T-helper 9 cell (primary cell): ENCODE results near the gene EPM2A.
"Not testable (repeated sequence)": the region's sequence is repeated elsewhere in the genome, so short reads cannot be mapped to it uniquely, and the experiment has no call there.

ENCODE experiments used
- DNase-seq: peaks from one replicate; pipeline ENCODE4 v3.0.0-alpha.2; 2020

The EPM2A gene

DNA sequence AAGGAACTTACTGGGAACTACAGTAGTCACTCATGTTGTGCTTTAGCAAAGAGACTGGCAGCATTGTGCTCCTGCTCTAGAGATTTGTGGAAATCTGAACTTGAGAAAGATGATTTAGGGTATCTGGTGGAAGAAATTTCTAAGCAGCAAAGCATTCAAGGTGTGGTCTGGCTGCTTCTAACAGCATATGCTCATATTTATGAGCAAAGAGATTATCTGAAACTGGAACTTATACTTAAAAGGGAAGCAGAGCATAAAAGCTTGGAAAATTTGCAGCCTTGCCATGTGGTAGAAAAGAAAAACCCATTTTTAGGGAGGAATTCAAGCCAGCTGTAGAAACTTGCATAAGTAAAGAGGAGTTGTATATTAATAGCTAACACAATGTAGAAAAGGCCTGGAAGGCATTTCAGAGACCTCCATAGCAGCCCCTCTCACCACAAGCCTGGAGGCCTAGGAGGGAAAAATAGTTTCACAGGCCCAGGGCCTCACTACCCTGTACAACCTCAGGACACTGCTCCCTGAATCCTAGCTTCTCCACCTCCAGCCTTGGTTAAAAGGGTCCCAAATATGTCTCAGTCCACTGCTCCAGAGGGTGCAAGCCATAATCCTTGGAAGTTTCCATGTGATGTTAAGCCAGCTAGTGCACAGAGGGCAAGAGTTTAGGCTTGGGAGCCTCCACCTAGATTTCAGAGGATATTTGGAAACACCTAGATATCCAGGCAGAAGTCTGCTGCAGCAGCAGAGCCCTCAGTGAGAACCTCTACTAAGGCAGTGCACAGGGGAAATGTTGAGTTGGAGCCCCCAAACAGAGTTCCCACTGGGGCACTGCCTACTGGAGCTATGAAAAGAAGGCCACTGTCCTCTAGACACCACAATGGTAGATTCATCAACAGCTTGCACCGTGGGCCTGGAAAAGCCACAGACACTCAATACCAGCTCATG is 6.6 kb downstream of the EPM2A start:
- no peak for DNase-seq

GRCh38 chr6:145727817-145728388 is 7.4 kb downstream of the EPM2A start:
- DNase-seq = no peak

DNA sequence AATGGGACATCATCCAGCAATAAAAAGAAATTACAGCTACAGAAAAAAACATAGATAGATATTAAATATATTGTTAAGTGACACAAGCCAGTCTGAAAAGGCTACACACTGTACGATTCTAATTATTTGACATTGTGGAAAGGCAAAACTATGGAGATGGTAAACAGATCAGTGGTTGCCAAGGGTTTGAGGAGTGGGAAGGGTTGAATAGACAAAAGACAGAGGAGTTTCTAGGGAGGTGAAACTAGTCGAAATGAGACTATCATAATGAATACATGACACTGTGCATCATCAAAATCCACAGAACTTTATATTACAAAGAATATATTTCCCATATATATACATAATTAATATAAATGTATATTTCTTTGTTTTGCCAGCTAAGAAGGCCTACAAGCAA is 9.8 kb downstream of the EPM2A start:
- no peak for DNase-seq

DNA sequence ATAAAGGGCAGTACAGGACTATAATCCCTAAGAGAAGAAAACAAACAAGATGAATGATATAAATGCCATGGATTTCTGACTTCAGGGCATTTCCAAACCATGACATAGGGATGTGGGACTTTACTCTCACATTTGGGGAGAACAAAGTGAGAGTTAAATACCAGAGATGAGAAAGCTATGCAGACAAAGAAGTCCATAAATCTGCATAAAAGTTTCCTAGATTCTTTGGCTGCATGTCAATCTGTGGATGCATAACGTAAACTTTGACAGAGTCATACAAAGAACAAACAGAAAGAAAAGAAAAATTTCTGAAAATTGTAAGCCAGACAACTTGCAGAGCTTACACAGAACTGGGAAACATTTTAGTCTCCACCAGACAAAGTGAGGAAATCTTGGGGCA is 11.7 kb downstream of the EPM2A start:
- DNase-seq = no peak

DNA sequence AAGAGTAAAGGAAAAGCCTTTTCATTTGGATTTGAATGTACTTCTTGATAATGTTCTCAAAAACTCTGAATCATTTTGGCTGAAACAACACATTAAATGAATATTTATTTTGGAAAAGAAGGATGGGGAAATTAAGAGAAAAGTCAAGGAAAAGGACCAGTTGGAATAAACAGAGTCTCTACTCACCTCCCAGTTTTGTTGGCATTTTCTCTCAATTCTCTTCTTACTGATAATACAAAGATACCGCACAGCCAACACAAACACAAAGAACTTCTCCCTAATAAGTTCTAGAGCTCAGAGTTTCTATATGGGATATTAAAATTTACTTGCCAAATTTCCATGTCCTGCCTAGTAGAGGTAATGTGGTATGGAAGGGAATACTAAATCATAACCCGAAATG is 13.1 kb downstream of the EPM2A start:
- DNase-seq = no peak

GRCh38 chr6:145721144-145721543 is 14.2 kb downstream of the EPM2A start:
- DNase-seq = no peak

- no peak for DNase-seq
These were observed 19.9 kb downstream of the EPM2A start for GRCh38 chr6:145715426-145715825.

DNA sequence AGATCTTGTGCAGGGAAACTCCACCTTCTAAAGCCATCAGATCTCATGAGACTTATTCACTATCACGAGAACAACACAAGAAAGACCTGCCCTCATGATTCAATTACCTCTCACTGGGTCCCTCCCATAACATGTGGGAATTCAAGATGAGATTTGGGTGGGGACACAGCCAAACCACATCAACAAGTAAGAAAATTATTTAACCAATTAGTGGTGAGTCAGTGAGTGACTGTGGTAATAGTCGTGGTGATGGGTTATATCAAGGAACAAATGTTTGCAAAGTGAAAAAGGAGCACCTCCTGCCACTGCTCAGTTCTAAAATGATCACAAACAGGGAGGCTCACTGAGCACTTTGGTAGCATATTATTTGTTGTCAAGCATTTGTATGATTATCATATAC is 20.6 kb downstream of the EPM2A start:
- no peak for DNase-seq

DNA sequence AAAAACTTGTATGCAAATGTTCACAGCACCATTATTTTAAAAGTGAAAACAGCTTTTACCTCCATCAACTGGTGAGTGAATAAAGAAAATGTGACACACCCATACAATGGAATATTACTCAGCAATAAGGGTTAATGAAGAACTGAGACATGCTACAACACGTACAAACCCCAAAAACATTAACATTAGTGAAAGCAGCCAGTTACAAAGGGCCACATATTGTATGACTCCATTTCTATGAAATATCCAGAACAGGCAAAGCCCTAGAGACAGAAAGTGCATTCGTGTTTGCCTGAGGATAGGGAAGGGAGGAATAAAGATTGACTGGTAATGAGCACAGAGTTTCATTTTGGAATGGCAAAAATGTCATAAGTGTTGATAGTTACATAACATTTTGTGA is 21.5 kb downstream of the EPM2A start:
- no peak for DNase-seq

GRCh38 chr6:145711372-145711771 is 23.9 kb downstream of the EPM2A start:
- DNase-seq = no peak

- DNase-seq = no peak
These were observed 27.9 kb downstream of the EPM2A start for GRCh38 chr6:145707397-145707796.

GRCh38 chr6:145705561-145705960 is 29.8 kb downstream of the EPM2A start:
- DNase-seq = no peak

DNA sequence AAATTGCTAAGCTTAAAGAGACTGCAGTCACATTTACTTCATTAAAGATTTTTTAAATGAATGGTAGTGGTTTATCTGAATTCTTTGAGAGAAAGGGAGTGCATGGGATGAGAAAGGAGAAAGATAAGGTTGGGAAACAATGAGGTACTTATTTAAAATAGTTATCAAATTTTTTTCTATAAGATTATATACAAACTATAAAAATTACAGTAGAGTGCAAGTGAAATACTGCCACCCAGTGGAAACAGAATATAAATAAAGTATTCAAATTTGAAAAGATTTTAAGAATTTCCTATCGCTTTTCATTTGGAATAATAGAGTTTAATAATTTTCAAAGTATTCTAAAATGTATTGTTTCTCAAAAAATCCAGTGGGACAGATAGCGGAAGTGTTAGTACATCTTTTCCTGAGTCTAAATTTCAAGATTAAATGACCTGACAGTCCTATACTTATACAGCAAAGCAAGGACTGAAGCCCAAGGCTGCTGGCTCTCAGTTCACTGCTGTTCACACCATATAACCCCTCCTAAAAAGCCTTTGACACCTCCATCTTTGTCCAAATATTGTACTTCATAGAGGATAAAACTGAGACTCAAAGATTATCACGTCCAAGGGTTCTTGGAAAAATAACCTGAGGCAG is 31.1 kb downstream of the EPM2A start:
- no peak for DNase-seq

- DNase-seq = no peak
These were observed 35.9 kb downstream of the EPM2A start for GRCh38 chr6:145699462-145699861.

- not testable (repeated sequence) for DNase-seq
These were observed 37.9 kb downstream of the EPM2A start for GRCh38 chr6:145697401-145697800.

GRCh38 chr6:145694083-145694737 is 41.1 kb downstream of the EPM2A start:
- no peak for DNase-seq

DNA sequence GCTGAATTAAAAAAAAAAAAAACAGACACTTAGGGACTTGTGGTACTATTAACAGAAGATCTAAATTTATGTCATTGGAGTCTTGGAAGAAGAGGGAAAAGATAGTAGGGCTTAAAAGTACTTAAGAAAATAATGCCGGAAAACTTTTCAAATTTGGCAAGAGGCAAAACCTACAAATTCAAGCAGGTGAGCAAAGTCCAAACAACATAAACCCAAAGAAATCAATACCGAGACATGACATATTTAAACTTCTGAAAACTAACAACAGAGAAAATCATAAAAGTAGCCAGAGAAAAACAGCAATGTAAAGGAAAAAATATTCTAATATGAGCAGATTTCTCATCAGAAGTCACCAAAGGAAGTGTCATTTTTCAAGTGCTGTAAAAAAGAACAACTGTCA is 44.4 kb downstream of the EPM2A start:
- no peak for DNase-seq

DNA sequence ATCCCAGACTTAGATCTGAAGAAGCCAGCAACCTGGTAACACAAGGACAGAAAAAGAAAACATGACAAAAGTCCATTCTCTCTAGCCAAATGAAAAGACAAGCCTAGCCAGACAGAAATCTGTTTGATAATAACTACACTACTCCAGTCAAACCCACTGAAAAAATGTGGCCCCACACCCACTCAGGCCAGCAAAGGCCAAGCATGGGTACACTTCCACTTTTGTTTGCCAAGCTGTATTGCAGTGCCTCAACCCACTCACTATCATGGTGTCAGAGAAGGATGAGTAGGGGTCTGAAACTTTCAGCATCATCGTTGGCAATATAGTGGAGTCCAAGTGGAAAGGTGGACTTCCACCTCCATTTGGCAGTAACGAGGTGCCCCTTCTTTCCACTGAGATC is 45.8 kb downstream of the EPM2A start:
- no peak for DNase-seq

- no peak for DNase-seq
These were observed 46.8 kb downstream of the EPM2A start for GRCh38 chr6:145688493-145688905.

GRCh38 chr6:145685932-145686331 is 49.4 kb downstream of the EPM2A start:
- no peak for DNase-seq

DNA sequence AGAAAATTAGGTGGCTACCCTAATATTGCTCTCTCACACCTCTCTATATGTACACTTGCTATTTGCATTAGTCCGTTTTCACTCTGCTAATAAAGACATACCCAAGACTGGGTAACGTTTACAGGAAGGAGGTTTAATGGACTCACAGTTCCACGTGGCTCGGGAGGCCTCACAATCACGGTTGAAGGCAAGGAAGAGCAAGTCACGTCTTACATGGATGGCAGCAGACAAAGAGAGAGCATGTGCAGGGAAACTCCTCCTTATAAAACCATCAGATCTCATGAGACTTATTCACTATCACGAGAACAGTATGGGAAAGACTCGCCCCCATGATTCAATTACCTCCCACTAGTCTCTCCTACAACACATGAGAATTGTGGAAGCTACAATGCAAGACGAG is 53.4 kb downstream of the EPM2A start:
- no peak for DNase-seq

GRCh38 chr6:145673504-145673903 is 61.8 kb downstream of the EPM2A start:
- DNase-seq = no peak

DNA sequence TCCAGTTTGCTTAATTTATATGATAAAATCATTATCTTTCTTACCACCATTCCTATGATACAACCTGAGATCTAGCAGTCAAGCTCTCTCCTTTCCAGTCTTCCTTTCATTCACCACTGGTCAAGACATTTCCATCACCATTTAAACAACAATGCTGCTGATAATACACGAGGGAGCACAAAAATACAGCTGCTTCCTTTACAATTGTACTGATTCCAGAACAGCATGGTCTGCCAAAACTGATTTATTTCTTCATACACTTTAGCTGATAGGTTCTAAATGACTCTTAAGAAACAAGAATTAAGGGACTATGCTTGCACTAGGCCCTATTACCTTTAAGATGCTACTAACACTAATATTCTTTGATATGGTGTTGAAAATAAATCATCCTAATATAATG is 65.0 kb downstream of the EPM2A start:
- DNase-seq = no peak
